GM23248 (cell line): ENCODE data around the gene MLLT10. TPM values are rescaled to one million over a fixed set of nuclear protein-coding genes. Genes with fewer than 3 reads are reported as not detected.

Experiments used
- DNase-seq: peaks from one replicate; pipeline ENCODE4 v3.0.0-alpha.2; 2015
- H2AFZ ChIP-seq: fragments of 200-600 bp; sonication (generic); 2 replicates; pipeline ENCODE4 v1.6.1; 2016; ENCODE audit warnings: antibody characterized with exemption
- H3F3A ChIP-seq: fragments of 200-600 bp; sonication (generic); 2 replicates; pipeline ENCODE4 v1.6.1; 2016; ENCODE audit warnings: mild to moderate bottlenecking, antibody characterized with exemption, mixed run types; ENCODE audit not compliant: insufficient read depth
- H3K27ac ChIP-seq: fragments of 200-600 bp; sonication (generic); 2 replicates; pipeline ENCODE4 v1.5.1; 2016; ENCODE audit warnings: mild to moderate bottlenecking
- H3K27me3 ChIP-seq: fragments of 200-600 bp; sonication (generic); replicated peaks from 2 replicates; pipeline ENCODE4 v1.6.1; 2016; ENCODE audit warnings: mild to moderate bottlenecking; ENCODE audit not compliant: insufficient read depth
- H3K36me3 ChIP-seq: fragments of 200-600 bp; sonication (generic); 2 replicates; pipeline ENCODE4 v1.6.1; 2016; ENCODE audit warnings: low read depth, mild to moderate bottlenecking
- H3K4me1 ChIP-seq: fragments of 200-600 bp; sonication (generic); 2 replicates; pipeline ENCODE4 v1.6.1; 2016; ENCODE audit warnings: mild to moderate bottlenecking; ENCODE audit not compliant: insufficient read depth
- H3K4me2 ChIP-seq: fragments of 200-600 bp; sonication (generic); one replicate; pipeline ENCODE4 v1.6.1; 2016; ENCODE audit warnings: mild to moderate bottlenecking; ENCODE audit not compliant: unreplicated experiment
- H3K4me3 ChIP-seq: fragments of 200-600 bp; sonication (generic); 2 replicates; pipeline ENCODE4 v1.5.1; 2016; ENCODE audit warnings: mild to moderate bottlenecking
- H3K79me2 ChIP-seq: fragments of 200-600 bp; sonication (generic); 2 replicates; pipeline ENCODE4 v1.6.1; 2016; ENCODE audit warnings: mild to moderate bottlenecking; ENCODE audit not compliant: insufficient read depth
- H3K9ac ChIP-seq: fragments of 200-600 bp; sonication (generic); 2 replicates; pipeline ENCODE4 v1.6.1; 2016; ENCODE audit warnings: mild to moderate bottlenecking
- H3K9me2 ChIP-seq: fragments of 200-600 bp; sonication (generic); 2 replicates; pipeline ENCODE4 v1.6.1; 2016; ENCODE audit warnings: mixed run types, mild to moderate bottlenecking, moderate library complexity; ENCODE audit not compliant: insufficient read depth
- H3K9me3 ChIP-seq: fragments of 200-600 bp; sonication (generic); one replicate; pipeline ENCODE4 v1.6.1; 2017; ENCODE audit warnings: low read depth
- H4K20me1 ChIP-seq: fragments of 200-600 bp; sonication (generic); 2 replicates; pipeline ENCODE4 v1.6.0; 2016; ENCODE audit not compliant: insufficient read depth
- EZH2 ChIP-seq: fragments of 200-600 bp; sonication (generic); IDR thresholded peaks from 2 replicates; pipeline ENCODE4 v1.6.1; 2018; ENCODE audit warnings: antibody characterized with exemption, mild to moderate bottlenecking; ENCODE audit not compliant: insufficient read depth, poor library complexity, severe bottlenecking
- EZH2phosphoT487 ChIP-seq: fragments of 200-600 bp; sonication (generic); IDR thresholded peaks from 2 replicates; pipeline ENCODE4 v1.6.1; 2018; ENCODE audit warnings: antibody characterized with exemption, moderate library complexity, mild to moderate bottlenecking, low read depth; ENCODE audit not compliant: insufficient read depth
- WGBS, 2 experiments: methylation state at CpG; one replicate each; pipeline ENCODE4 v1.1.6; 2015 to 2017; ENCODE audit warnings: low lambda C conversion rate in 2 of 2, low coverage in 1 of 2; ENCODE audit errors: missing lambda C conversion rate in 2 of 2; 5-methylcytosine and 5-hydroxymethylcytosine counted together
- in situ Hi-C: fragments of 300-500 bp; cut with MboI; formaldehyde crosslinking; loops from 2 replicates; pipeline ENCODE4 v1.15.0; 2020
- polyA plus RNA-seq: library from polyadenylated mRNA; unstranded; fragments of >200 nt; fragmentation: Nextera tagmentation; extraction: Ambion mirVana; gene quantifications from 2 replicates; pipeline ENCODE4 v1.2.1, GENCODE V29; 2016
- total RNA-seq: library from RNA; depleted of rRNA; stranded (reverse); fragments of >200 nt; shearing (Covaris generic); gene quantifications from 2 replicates; pipeline ENCODE4 v1.2.3, GENCODE V29; 2014

The MLLT10 gene
- total and polyA plus RNA-seq, 2 experiments from 2014 or later: 8.9 to 19.8 TPM

DNA sequence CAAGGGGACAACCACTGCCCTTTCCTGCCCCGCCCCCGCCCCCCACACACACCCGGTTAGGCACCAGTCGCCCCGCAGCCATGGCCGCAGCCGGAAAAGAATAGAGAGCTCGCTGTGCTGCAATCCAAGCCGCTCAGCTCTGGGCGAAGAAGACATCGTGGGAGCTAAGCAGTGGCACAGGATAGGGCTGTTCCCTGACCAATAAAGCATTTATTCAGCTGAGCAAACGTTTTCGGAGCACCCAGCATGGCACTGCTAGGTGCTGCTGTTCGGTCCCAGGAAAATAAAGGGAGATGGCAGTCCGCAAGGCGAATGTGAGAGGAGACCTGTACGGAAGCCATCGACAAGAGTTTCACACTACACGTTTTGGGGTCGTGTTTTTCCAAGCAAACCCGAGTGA, 26.9 kb upstream of the MLLT10 start:
- WGBS, 2 experiments: 97 to 98% methylated on average over 19 to 21 of the region's 21 CpGs
- Histone ChIP-seq H4K20me1 (no peaks in the 10 kb centered on the region), H3K9ac (no peak overlapping the region), H3K36me3 (no peaks in the 10 kb centered on the region), H3K27ac (no peak overlapping the region), H3K4me3 (no peak overlapping the region), H3F3A (no peaks in the 10 kb centered on the region), H3K4me1 (no peaks in the 10 kb centered on the region; the same call in 1 of the 2 replicates), H2AFZ (no peak overlapping the region), H3K27me3 (no peaks in the 10 kb centered on the region), H3K4me2 (no peak overlapping the region), H3K9me3 (no peaks in the 10 kb centered on the region), H3K79me2 (no peaks in the 10 kb centered on the region), H3K9me2 (no peaks in the 10 kb centered on the region)
- no peak for TF ChIP-seq EZH2phosphoT487
- no peak for TF ChIP-seq EZH2
- in situ Hi-C loops: loop anchor here (25.0 kb wide), 1 partner anchor 730 kb away; no protein-coding TSS in a partner anchor
- no peak for DNase-seq

GRCh38 chr10:21508706-21509331, 25.2 kb upstream of the MLLT10 start:
- no peak for DNase-seq
- no peaks in the 10 kb centered on the region for H3F3A ChIP-seq
- 88 to 93% methylated on average over 31 to 43 of the region's 43 CpGs for WGBS, 2 experiments
- H2AFZ ChIP-seq: no peak overlapping the region
- H3K9ac ChIP-seq: no peak overlapping the region
- H3K27ac ChIP-seq: no peak overlapping the region
- no peaks in the 10 kb centered on the region for H3K9me2 ChIP-seq
- in situ Hi-C loops: loop anchor here (25.0 kb wide), 1 partner anchor 728 kb away; no protein-coding TSS in a partner anchor
- H3K9me3 ChIP-seq: no peaks in the 10 kb centered on the region
- no peaks in the 10 kb centered on the region for H3K79me2 ChIP-seq
- H4K20me1 ChIP-seq: no peaks in the 10 kb centered on the region
- no peak overlapping the region for H3K4me2 ChIP-seq
- no peaks in the 10 kb centered on the region for H3K36me3 ChIP-seq
- no peaks in the 10 kb centered on the region; the same call in 1 of the 2 replicates for H3K4me1 ChIP-seq
- no peak overlapping the region for H3K4me3 ChIP-seq
- TF ChIP-seq EZH2: no peak
- no peak for TF ChIP-seq EZH2phosphoT487
- H3K27me3 ChIP-seq: no peaks in the 10 kb centered on the region

- Histone ChIP-seq H3K4me1 (no peaks in the 10 kb centered on the region; the same call in 1 of the 2 replicates), H4K20me1 (no peaks in the 10 kb centered on the region), H2AFZ (peak overlapping the region; percentile 99), H3F3A (no peaks in the 10 kb centered on the region), H3K9ac (peak overlapping the region; percentile 74), H3K36me3 (no peaks in the 10 kb centered on the region), H3K9me3 (no peaks in the 10 kb centered on the region), H3K27me3 (no peaks in the 10 kb centered on the region), H3K4me3 (peak overlapping the region; percentile 70), H3K9me2 (no peaks in the 10 kb centered on the region), H3K27ac (no peak overlapping the region), H3K79me2 (no peaks in the 10 kb centered on the region), H3K4me2 (peak overlapping the region; percentile 83)
- peak; percentile 46 for DNase-seq
- in situ Hi-C loops: loop anchor here (25.0 kb wide), 1 partner anchor 728 kb away; no protein-coding TSS in a partner anchor
- TF ChIP-seq EZH2phosphoT487: no peak
- TF ChIP-seq EZH2: no peak
- WGBS, 2 experiments: 44 to 52% methylated on average over 40 to 58 of the region's 58 CpGs
Measured at GRCh38 chr10:21509341-21510240, 24.4 kb upstream of the MLLT10 start.
